ENCODE data around the gene ADAMTSL3.

- TF ChIP-seq CTCF (conservative IDR thresholded peaks at IDR 0.05) (peak; percentile 62), ZFX (IDR thresholded peaks at IDR 0.05) (no peak)
Observed at GRCh38 chr15:83973816-83974215, 319.9 kb downstream of the ADAMTSL3 start.

Measured in C4-2B (cell line).